Measurements from ENCODE around the gene ATP5F1D. TPM values are rescaled to one million over a fixed set of nuclear protein-coding genes. Genes with fewer than 3 reads are reported as not detected.

Gene ATP5F1D
- total and polyA plus RNA-seq, 2 of the 8 experiments (the other 6 are each of a cell fraction or from before 2014, with no cell fraction given) = 174 to 249 TPM

DNA sequence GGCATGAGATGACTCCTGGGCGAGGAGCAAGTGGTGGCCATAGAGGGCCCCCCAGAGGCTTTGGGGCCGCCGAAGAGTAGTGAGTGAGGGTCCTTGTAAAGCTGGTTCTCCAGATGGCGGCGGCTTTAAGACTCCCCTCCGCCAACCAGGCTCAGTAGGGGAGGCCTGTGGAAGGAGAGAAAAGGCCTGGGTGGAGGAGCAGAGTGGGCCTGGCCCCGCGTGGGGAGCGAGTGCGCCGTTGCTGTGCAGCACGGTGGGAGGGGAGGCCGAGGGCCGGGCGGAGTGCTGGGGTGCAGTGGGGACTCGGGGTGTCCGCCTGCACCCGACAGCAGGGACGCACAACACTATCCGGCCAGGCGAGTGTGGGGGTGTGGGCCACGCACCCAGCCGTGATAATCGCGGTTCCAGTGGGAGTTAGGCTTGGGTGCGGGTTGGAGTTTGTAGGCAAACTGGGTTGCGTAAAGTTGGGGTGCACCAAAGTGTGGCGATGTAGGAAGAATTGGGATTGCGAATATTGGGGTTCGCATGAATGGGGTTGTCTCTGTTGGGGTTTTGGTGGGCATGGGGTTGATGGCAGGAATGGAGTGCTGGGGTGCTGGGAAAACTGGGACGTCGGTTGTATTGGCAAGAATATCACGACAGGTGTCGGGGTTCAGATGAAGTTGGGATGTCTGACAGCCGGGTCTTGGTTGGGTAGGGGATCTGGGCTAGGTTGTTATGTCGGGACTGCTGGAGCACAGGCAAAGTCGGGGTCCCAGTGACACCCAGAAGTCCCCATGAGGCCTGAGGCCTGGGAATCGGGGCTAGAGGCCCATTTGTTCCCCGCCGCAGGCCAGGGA is 26.9 kb downstream of the ATP5F1D start:
- Histone ChIP-seq H2BK20ac (ENCODE audit: low read length) (no peak overlapping the region), H3K9me3 (ENCODE audit: insufficient read depth in 2 of 2, low read depth in 1 of 2, low read length in 1 of 2) (no peaks in the 10 kb centered on the region), H3K79me2 (ENCODE audit: control insufficient read depth in 1 of 2, insufficient read depth in 2 of 2, low read length in 2 of 2) (peaks cover 5 to 31% of the 10 kb centered on the region in 2 experiments), H3K27me3 (replicated peaks in 1 of 4; ENCODE audit: control insufficient read depth in 3 of 4, extremely low read depth in 1 of 4, insufficient read depth in 3 of 4, low read length in 3 of 4) (peaks cover 0 to 10% (median 5%) of the 10 kb centered on the region in 4 experiments; a peak in 4 of 7 replicates), H4K20me1 (replicated peaks in 1 of 2; ENCODE audit: control insufficient read depth in 1 of 2, insufficient read depth in 2 of 2, low read length in 2 of 2) (peaks cover 7 to 20% of the 10 kb centered on the region in 2 experiments), H3K4ac (replicated peaks; ENCODE audit: insufficient read length, low read depth, low read length) (peak overlapping the region; percentile 75), H3K14ac (ENCODE audit: insufficient read length) (no peak overlapping the region), H2BK12ac (ENCODE audit: low read depth, low read length) (peak overlapping the region; percentile 84; the same call in 1 of the 2 replicates), H4K8ac (ENCODE audit: extremely low read depth, insufficient read depth, low read length) (peak overlapping the region; percentile 7), H3K56ac (replicated peaks; ENCODE audit: insufficient read length, low read depth, low read length) (no peak overlapping the region), H2BK120ac (replicated peaks; ENCODE audit: low read depth, low read length) (no peak overlapping the region), H3K23me2 (ENCODE audit: low read depth, low read length) (peaks cover 22% of the 10 kb centered on the region; the same call in 1 of the 2 replicates), H3K4me3 (ENCODE audit: extremely low read depth in 1 of 4, insufficient read depth in 2 of 4, low read depth in 3 of 4, low read length in 4 of 4) (peak overlapping the region in 3 of 4 experiments; percentile 9 to 95 (median 88); a peak in 4 of 8 replicates), H2AK5ac (ENCODE audit: low read depth, low read length) (peak overlapping the region; percentile 68; the same call in 1 of the 2 replicates), H3K9ac (replicated peaks in 1 of 4; ENCODE audit: extremely low read depth in 1 of 4, low read depth in 3 of 4, low read length in 3 of 4) (no peak overlapping the region), H3K4me1 (replicated peaks in 1 of 4; ENCODE audit: control insufficient read depth in 3 of 4, insufficient read depth in 4 of 4, low read length in 3 of 4) (peaks cover 4 to 50% (median 36%) of the 10 kb centered on the region in 4 experiments), H2BK5ac (ENCODE audit: low read depth, low read length) (no peak overlapping the region), H3K18ac (ENCODE audit: extremely low read depth, low read length) (peak overlapping the region; percentile 60), H2AFZ (ENCODE audit: low read length) (no peak overlapping the region), H3K23ac (ENCODE audit: insufficient read length) (no peak overlapping the region), H3K27ac (ENCODE audit: low read depth, low read length) (no peak overlapping the region), H4K5ac (ENCODE audit: insufficient read length, low read depth, low read length) (no peak overlapping the region), H3K79me1 (ENCODE audit: low read depth, low read length) (peaks cover 16% of the 10 kb centered on the region), H4K91ac (replicated peaks; ENCODE audit: insufficient read length, low read length) (peak overlapping the region; percentile 64), H3K4me2 (ENCODE audit: insufficient read depth in 1 of 2, low read depth in 2 of 2, low read length in 2 of 2) (peak overlapping the region; percentile 82 to 83), H2BK15ac (ENCODE audit: low read length) (peak overlapping the region; percentile 88; the same call in 1 of the 2 replicates), H3K36me3 (ENCODE audit: control insufficient read depth in 2 of 4, insufficient read depth in 4 of 4, low read length in 3 of 4) (peaks cover 27 to 30% (median 28%) of the 10 kb centered on the region in 4 experiments)
- no peak for TF ChIP-seq SIN3A (conservative IDR thresholded peaks at IDR 0.05 in 1 of 2, IDR thresholded peaks at IDR 0.05 in 1 of 2; ENCODE audit: low read depth in 1 of 2, low read length in 2 of 2)
- no peak for TF ChIP-seq KDM5A (IDR thresholded peaks at IDR 0.05; ENCODE audit: low read length)
- no peak for TF ChIP-seq BRCA1 (IDR thresholded peaks at IDR 0.05; ENCODE audit: low read depth, low read length)
- no peak for DNase-seq (ENCODE audit: low read depth in 1 of 2, low spot score in 2 of 2)
- 65% methylated on average over 17 of the region's 40 CpGs; no CpG with 5 or more reads in 1 of the 2 experiments for WGBS, 2 experiments (ENCODE audit: extremely low coverage in 1 of 2, insufficient coverage in 1 of 2, insufficient read length in 1 of 2, insufficient replicate concordance in 2 of 2, low coverage in 1 of 2, low lambda C conversion rate in 2 of 2, missing lambda C conversion rate in 1 of 2)
- FAIRE-seq = no peak
- POLR2A ChIA-PET (ENCODE audit: partially characterized antibody) = interaction anchor here (0.6 to 19.4 kb wide), 100 partner anchors 8 to 696 kb away, joined by 3 to 456 read pairs (median 5); partner anchors contain the start of genes ABCA7, ARHGAP45, ATP5F1D and BSG
- CTCF ChIA-PET (ENCODE audit: partially characterized antibody) = interaction anchor here (0.6 to 15.9 kb wide), 7 partner anchors 9 to 341 kb away, joined by 3 to 212 read pairs (median 4); partner anchors contain the start of gene ATP5F1D

Measured in H1 (cell line).